HG03469 (cell line): ENCODE measurements around the gene GALNT2.

Experiments
- ATAC-seq: cut with Tn5 transposase; IDR thresholded peaks from one replicate; pipeline ENCODE4 v1.9.1; 2021; ENCODE audit warnings: mild to moderate bottlenecking, moderate library complexity, moderate number of reproducible peaks; ENCODE audit not compliant: unreplicated experiment

The GALNT2 gene

GRCh38 chr1:230156536-230156935 is 89.5 kb downstream of the GALNT2 start:
- no peak for ATAC-seq

GRCh38 chr1:230157420-230158390 is 90.7 kb downstream of the GALNT2 start:
- no peak for ATAC-seq

GRCh38 chr1:230158415-230159291 is 91.6 kb downstream of the GALNT2 start:
- ATAC-seq, result no peak

- no peak for ATAC-seq
Observed at GRCh38 chr1:230159580-230159979, 92.5 kb downstream of the GALNT2 start.

- no peak for ATAC-seq
Observed at GRCh38 chr1:230160957-230161771, 94.1 kb downstream of the GALNT2 start.

GRCh38 chr1:230163205-230163604 is 96.2 kb downstream of the GALNT2 start:
- ATAC-seq, result no peak

- no peak for ATAC-seq
Observed at GRCh38 chr1:230163719-230164118, 96.7 kb downstream of the GALNT2 start.

GRCh38 chr1:230165536-230165935 is 98.5 kb downstream of the GALNT2 start:
- no peak for ATAC-seq

- ATAC-seq, result no peak
Observed at GRCh38 chr1:230166366-230167132, 99.5 kb downstream of the GALNT2 start.

GRCh38 chr1:230167419-230167852 is 100.4 kb downstream of the GALNT2 start:
- no peak for ATAC-seq

- ATAC-seq, result no peak
Observed at GRCh38 chr1:230169454-230170152, 102.6 kb downstream of the GALNT2 start.

- no peak for ATAC-seq
Observed at GRCh38 chr1:230170153-230170547, 103.1 kb downstream of the GALNT2 start.

GRCh38 chr1:230170622-230171021 is 103.6 kb downstream of the GALNT2 start:
- ATAC-seq, result no peak

GRCh38 chr1:230171356-230172015 is 104.4 kb downstream of the GALNT2 start:
- no peak for ATAC-seq

- ATAC-seq, result no peak
Observed at GRCh38 chr1:230172016-230172537, 105.0 kb downstream of the GALNT2 start.

- no peak for ATAC-seq
Observed at GRCh38 chr1:230173187-230173975, 106.3 kb downstream of the GALNT2 start.

GRCh38 chr1:230174041-230174440 is 107.0 kb downstream of the GALNT2 start:
- no peak for ATAC-seq
